Inflammatory macrophage treated with lipopolysaccharide for 4 hours (primary cell): Measurements from ENCODE around the gene ATP6V0D1.

Experiments
- DNase-seq: peaks from one replicate; pipeline ENCODE4 v3.0.0-alpha.2; 2020

Gene ATP6V0D1

GRCh38 chr16:67399749-67400704 is 80.9 kb downstream of the ATP6V0D1 start:
- DNase-seq: no peak

GRCh38 chr16:67399218-67399733 is 81.7 kb downstream of the ATP6V0D1 start:
- DNase-seq: peak; percentile 53

- no peak for DNase-seq
Measured at GRCh38 chr16:67398546-67399217, 82.3 kb downstream of the ATP6V0D1 start.

- no peak for DNase-seq
Measured at GRCh38 chr16:67397812-67398545, 83.0 kb downstream of the ATP6V0D1 start.

GRCh38 chr16:67397036-67397801 is 83.7 kb downstream of the ATP6V0D1 start:
- DNase-seq: no peak

GRCh38 chr16:67396159-67397035 is 84.6 kb downstream of the ATP6V0D1 start:
- peak; percentile 32 for DNase-seq

GRCh38 chr16:67395458-67396158 is 85.3 kb downstream of the ATP6V0D1 start:
- DNase-seq: peak; percentile 60

GRCh38 chr16:67395105-67395457 is 85.9 kb downstream of the ATP6V0D1 start:
- DNase-seq: peak; percentile 26

- DNase-seq: peak; percentile 49
Measured at GRCh38 chr16:67394155-67395104, 86.5 kb downstream of the ATP6V0D1 start.

GRCh38 chr16:67393788-67394154 is 87.2 kb downstream of the ATP6V0D1 start:
- DNase-seq: no peak

GRCh38 chr16:67393111-67393787 is 87.7 kb downstream of the ATP6V0D1 start, which contains the start of gene TPPP3:
Gene TPPP3 (minus strand): TSS chr16:67393498. CDS start chr16:67391111, 2,387 bp downstream.
- DNase-seq: peak; percentile 48

- DNase-seq: no peak
Measured at GRCh38 chr16:67392301-67393059, 88.5 kb downstream of the ATP6V0D1 start.

GRCh38 chr16:67391424-67392300 is 89.3 kb downstream of the ATP6V0D1 start:
- DNase-seq: no peak

- DNase-seq: no peak
Measured at GRCh38 chr16:67390816-67391423, 90.0 kb downstream of the ATP6V0D1 start.

GRCh38 chr16:67389911-67390815 is 90.8 kb downstream of the ATP6V0D1 start:
- peak; percentile 93 for DNase-seq
